PC-3 (cell line): Measurements from ENCODE around the gene MAP7D1.

ENCODE experiments used
- CTCF ChIP-seq: fragments of 300-600 bp; sonication (generic); conservative IDR thresholded peaks from 2 replicates; pipeline ENCODE4 v1.5.1; 2017; ENCODE audit warnings: antibody characterized with exemption, low read depth, mild to moderate bottlenecking, low read length
- EZH2 ChIP-seq: fragments of 300-600 bp; sonication (generic); IDR thresholded peaks from one replicate; pipeline ENCODE4 v1.6.1; 2017; ENCODE audit warnings: antibody characterized with exemption, mild to moderate bottlenecking, low read length; ENCODE audit not compliant: unreplicated experiment
- EZH2phosphoT487 ChIP-seq: fragments of 300-600 bp; sonication (generic); IDR thresholded peaks from 2 replicates; pipeline ENCODE4 v1.6.1; 2018; ENCODE audit warnings: mild to moderate bottlenecking, antibody characterized with exemption, low read length, borderline replicate concordance

GRCh38 chr1:36107394-36107793, 48.6 kb upstream of the MAP7D1 start:
- TF ChIP-seq CTCF = no peak
- TF ChIP-seq EZH2 = no peak
- no peak for TF ChIP-seq EZH2phosphoT487
